Measurements from ENCODE around the gene CKM.
A peak's percentile ranks its signal among the peaks of the same experiment; 100 is the strongest.

The CKM gene

DNA sequence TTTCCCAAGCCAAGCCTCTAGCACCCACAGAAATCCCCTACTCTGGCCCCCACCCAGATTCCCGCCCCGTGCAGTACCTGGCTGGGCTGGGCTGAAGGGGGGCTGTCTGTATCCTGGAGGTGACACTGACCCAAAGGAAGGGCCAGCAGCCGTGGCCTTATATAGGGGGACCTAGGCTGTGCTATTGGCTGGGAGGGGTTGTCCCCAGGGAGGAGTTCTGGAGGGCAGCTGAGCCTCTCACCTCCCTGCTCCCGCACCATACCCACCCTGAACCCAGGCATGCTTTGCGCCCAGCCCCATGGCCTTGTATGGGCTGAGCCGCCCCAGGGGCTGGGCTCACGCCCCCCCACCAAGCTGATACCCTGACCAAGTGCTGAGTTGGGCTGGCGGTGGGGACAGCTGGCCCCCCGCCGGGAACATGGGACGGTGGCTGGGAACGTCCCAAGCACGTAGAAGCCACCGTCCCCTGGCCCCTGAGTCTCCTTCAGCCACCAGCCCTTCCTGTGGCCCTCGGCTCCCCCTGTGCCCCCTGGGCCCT lies at the start of gene CKM:
Gene CKM (minus strand): TSS at position 132 of the 538 bp plus-strand sequence. CDS start 3,162 bp downstream, outside the sequence.
- DNase-seq (ENCODE audit: low read depth in 1 of 2, low spot score in 1 of 2): no peak

DNA sequence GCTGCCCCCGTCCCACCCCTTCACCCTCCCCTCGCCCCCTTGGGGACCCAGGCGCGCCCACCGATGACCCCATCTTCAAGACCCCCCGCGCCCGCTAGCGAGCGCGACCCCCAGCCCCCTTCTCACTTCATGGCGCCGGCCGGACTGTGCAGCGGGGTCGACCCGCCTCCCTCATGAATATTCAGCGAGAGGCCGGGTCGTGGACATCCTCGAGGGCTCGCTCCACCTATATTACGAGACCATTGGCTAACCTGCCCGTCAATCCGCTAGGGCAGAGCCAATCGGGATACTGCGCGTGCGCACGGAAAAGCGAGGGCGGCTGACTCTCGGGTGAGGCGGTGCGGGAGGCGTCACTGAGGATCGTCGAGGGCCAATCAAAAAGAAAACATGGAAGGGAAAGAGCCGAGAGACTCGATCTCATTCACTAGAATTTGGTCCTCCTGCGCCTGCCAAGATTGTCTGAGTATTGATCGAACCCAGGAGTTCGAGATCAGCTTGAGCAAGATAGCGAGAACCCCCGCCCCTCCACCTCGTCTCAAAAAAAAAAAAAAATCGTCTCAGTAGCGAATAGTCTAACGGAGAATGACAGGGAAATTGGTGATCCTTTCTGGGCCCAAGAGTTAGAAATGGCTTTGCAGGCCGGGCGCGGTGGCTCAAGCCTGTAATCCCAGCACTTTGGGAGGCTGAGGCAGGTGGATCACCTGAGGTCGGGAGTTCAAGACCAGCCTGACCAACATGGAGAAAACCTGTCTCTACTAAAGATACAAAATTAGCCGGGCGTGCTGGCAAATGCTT lies 47.9 kb upstream of the CKM start, which contains the start of gene ERCC2:
Gene ERCC2 (minus strand): TSS at position 164 of the 795 bp plus-strand sequence. CDS start 33 bp downstream, at position 131.
- peak; percentile 100 for DNase-seq (ENCODE audit: low read depth in 1 of 2, low spot score in 1 of 2)

DNA sequence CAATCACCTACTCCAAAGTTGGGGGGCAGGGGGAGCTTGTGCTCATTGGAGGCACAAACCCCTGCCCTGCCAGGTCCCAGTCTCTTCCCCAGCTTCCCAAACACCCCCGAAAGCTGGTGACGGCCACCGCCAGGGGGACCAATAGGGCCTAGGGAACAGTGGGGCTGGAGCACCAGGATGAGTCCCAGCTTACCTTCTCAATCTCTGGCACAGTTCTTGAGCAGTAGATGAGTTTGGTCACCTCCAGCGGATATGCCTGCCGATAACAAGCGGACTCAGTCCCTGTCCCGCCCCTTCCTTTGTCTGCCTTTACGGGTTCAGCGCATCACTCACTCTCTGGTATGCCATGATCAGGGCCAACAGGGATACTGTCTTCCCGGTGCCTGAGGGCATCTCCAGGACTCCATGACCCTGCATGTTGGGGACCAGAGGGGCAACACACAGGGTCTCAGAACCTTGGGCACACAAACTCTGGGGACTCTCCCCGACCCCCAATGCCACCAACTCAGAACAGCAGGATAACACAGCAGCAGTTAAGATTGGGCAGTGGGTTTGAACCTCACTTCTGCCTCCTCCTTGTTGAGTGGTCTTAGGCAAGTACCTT lies 46.2 kb upstream of the CKM start:
- no peak for DNase-seq (ENCODE audit: low read depth in 1 of 2, low spot score in 1 of 2)

DNA sequence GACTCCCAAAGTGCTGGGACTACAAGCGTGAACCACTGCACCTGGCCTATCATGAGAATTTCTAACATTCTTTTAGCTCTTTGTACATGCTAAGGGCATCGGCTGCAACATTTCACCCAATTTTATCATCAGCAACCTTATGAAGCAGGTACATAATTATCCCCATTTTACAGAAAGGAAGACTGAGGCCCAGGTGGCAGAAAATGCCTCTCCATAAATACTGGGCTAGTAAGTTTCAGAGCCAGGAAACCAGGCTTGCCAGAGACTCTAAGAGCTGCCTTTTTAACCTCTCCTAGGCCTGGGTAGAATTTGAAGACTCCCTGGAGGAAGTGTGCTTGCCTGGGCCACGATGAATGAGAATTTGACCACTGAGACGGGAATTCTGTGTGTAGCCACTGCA lies 45.5 kb upstream of the CKM start:
- DNase-seq (ENCODE audit: low read depth in 1 of 2, low spot score in 1 of 2): no peak

DNA sequence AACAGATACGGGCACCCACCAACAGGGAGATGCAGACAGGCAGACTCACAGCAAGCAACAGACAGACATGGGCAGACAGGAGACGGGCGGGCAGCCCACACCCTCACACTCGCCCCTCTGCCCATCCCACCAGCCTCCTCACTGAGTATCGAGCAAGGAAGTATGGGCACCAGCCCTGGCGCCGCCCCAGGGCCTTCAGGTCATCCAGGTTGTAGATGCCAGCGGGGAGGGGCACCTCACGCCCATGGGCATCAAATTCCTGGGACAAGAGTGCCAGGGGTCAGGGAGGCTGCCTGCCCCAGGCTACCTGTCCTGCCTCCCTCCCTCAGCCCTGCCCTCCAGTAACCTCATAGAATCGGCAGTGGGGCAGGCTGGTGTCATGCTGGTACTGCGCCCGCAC lies 42.0 kb upstream of the CKM start:
- DNase-seq (ENCODE audit: low read depth in 1 of 2, low spot score in 1 of 2): no peak

DNA sequence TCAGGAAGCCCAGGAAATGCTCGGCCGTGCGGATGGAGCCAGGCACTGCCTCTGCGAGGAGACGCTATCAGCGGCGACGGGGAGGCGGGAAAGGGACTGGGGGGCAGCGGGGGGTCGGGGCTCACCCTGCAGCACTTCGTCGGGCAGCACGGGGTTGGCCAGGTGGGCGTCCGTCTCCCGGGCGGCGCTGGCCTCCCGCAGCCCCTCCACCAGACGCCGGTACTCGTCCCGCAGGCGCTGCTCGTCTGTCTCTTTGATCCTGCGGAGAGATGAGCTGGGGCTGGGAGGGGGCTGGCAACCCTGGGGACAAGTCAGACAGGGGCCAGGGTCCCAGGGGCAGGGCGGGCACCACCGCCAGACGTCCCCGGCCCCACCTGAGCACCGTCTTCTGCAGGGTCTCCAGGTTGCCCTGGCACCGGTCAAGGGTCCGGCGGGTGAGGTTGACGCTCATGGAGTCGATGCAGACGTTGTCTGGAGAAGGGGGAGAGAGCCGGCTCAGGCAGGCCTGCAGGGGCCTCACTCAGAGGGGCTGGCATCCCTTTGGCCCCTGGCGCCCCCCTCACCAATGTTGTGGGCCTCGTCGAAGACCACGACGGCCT lies 41.3 kb upstream of the CKM start:
- no peak for DNase-seq (ENCODE audit: low read depth in 1 of 2, low spot score in 1 of 2)

DNA sequence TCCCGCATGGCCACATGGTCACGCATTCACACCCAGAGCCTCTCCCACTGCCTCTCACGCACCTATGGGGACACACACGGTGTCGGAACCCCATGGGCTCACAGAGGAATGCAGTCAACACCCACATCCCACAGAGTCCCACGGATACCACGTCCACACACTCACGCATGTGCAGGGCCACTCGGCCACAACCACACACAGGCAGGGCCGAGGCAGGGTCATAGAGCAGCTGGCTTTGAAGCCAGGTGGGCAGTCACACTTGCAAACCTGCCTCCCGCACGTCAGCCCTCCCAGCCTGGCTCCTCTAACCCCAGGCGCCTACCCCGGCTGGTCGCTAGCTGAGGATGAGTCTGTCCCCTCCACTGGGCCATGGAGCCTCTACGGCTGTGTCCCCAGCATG lies 39.6 kb upstream of the CKM start:
- no peak for DNase-seq (ENCODE audit: low read depth in 1 of 2, low spot score in 1 of 2)

DNA sequence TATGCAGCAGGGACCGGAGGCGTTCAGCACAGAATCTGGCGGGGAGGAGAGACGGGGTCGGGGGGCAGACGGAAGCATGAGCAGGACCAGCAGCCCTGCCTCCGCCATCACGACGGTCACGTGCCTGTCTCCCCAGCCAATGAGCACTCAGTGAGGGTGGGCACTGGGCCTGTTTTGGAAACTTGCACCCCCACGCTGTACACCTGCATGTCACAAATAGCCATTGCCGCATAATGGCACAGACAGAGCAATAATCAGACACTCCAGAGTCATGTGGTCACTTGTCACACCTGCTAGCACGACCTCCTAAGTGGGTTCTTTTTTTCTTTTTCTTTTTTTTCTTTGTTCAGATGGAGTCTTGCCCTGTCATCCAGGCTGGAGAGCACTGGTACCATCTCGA lies 38.9 kb upstream of the CKM start:
- no peak for DNase-seq (ENCODE audit: low read depth in 1 of 2, low spot score in 1 of 2)

DNA sequence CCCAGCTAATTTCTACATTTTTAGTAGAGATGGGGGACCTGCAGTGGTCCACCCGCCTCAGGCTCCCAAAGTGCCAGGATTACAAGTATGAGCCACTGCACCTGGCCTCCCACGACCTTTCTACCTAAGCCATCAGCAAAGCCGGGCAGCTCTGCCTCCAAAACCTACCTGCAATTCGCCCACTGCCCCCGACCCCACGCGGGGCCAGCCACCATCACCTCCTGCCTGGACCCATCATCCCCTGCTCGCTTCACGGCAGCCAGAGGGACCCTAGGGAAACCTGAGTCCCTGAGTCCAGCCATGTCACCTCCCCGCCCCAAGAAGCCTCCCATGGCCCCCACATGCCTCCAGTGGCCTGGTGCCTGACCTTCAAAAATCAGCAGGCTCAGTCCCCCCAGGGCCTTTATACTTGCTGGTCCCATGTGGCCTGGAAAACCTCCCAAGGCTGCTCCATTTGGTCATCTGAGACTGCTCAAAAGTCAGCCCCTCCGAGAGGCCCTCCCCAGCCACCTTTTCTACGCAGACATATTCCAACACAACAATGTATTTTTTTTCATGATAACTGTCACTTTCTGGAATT lies 35.6 kb upstream of the CKM start:
- no peak for DNase-seq (ENCODE audit: low read depth in 1 of 2, low spot score in 1 of 2)

DNA sequence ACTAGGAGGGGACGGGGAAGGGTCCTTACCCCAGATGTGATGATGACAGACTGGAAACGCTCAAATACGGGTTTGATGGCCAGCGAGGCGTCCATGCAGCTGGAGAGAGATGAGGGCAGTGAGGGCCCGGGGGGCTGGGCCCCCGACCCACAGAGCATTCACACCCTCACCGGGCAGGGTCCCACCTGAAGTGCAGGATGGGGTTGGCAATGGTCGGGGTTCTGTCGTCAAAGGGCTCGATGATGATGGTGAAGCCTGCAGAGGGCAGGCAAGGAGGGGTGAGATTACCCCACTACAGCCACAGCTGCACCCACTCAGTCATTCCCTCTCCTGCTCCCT lies 34.7 kb upstream of the CKM start:
- no peak for DNase-seq (ENCODE audit: low read depth in 1 of 2, low spot score in 1 of 2)

DNA sequence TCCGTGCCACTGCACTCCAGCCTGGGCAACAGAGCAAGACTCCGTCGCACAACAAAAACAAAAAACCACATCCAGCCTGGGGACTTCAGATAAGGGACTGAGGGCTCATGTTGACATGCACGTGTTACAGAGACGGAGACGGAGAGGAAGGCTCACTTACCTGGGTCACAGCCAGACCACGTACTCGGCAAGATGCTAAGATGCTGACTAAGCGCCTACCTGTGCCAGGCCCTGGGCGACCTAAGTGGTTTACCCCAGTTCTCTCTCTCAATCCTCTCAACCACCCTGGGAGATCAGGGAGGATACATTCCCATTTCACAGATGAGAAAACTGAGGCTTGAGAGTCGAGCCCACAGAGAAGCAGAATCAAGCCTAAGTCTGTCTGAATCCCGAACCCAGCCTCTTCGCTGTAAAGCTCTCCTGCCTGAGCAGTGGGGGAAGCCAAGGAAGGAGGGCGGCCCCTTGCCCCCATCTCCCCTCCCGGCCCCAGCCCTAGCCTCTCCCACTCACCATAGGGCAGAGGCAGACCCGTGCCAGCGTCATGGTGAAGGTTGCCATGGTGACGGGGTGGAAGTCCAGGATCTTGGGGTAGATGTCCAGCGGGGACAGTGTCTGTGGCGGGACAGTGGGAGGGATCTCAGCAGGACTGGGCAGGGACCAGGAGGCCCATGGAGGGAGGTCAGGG lies 34.2 kb upstream of the CKM start:
- no peak for DNase-seq (ENCODE audit: low read depth in 1 of 2, low spot score in 1 of 2)

DNA sequence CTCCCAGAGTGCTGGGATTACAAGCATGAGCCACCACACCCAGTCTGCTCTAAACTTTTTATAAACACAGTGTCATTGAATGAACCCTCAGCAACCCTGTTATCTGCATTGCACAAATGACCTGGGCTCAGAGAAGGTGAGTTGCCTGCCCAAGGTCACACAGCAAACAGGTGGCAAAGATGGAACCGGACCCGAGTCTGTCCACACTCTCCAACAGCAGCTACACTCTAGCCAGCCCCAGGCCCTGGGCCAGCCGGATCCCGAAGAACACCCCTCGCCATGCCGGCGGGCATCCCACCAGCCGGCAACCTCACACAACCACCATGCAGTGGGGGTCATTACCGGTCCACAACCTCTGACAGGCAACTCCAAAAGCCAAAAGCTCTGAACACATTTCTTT lies 33.2 kb upstream of the CKM start:
- no peak for DNase-seq (ENCODE audit: low read depth in 1 of 2, low spot score in 1 of 2)

DNA sequence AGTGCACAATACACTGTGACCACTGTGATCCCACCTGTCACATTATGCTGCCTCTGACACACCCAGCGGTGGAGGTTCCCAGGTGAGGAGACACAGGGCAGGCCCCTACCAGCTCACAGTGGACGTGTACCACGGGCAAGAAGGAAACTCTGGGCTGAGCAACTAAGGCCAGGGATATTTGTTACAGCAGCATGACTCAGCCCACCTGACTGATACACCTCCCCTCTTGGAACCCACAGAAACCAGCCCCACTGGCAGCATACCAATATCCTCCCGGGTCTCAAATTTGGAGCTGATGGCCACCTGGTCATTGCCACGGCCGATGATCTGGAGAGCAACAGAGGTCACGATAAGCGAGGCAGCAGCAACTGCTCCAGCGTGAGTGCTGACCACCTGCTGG lies 32.7 kb upstream of the CKM start:
- no peak for DNase-seq (ENCODE audit: low read depth in 1 of 2, low spot score in 1 of 2)

DNA sequence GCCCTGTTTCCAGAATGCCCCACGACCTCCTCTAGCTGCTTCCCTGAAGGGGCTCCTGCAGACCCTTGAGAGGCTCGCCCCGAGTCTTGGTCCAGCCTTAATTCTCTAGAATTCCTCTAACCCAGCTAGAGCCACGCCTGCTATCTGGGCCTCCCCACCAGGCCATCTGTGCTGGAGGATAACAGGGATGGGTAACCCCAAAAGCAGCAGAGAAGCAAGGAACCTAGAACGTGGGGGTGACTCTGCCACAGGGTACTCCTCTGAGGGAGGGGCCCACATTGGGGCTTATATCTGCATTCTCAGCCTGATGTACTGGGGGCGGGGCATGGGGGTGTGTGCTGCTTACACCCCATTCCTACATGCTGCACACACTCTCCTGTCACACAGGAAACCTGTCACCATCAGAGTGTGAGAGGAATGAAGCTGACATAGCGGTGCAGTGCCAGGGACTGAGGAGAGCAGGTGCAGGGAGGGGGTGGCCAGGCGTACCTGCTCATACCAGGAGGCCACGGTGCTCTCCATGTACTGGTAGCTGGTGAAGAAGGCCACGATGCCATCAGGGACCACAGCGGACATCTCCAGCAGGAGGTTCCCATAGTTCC lies 31.7 kb upstream of the CKM start:
- no peak for DNase-seq (ENCODE audit: low read depth in 1 of 2, low spot score in 1 of 2)

DNA sequence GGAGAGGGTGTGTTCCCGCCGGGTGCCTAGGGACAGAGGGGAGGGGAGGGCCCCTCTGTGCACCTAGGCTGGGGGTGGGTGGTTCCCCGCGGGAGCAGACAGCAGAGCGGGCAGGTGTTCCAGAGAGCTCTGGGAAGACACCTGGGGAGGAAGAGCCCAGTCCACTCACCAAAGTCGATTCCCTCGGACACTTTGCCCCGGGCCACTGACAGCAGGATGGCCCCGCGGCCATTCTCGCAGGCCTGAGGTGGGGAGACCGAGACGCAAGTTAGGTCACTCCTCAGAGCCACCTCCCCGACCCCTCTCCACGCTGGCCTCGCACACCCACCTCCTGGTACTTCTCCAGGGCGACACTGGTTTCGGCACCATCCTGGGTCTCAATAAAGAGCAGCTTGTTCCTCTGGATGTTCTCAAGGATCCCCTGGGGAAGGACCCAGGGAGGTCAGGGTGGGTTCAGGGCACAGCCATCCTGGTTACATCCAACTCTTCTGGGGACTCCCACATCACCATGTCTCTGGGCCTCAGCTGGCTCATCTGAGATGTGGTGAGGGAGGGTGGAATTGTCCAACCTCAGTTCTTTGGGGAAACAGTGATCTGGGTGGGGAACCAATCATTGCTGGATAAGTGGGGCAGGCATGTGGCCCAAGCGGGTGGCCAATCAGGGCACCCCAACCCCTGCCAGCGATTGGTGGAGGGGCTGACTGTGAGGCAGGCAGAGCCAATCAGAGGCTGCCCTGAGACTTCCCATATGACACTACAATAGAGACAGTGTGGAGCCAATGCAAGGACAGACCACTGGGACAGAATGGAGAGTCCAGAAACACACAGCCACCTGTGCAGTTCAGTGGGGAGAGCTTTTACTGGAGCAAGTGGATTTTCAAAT lies 30.5 kb upstream of the CKM start:
- no peak for DNase-seq (ENCODE audit: low read depth in 1 of 2, low spot score in 1 of 2)

DNA sequence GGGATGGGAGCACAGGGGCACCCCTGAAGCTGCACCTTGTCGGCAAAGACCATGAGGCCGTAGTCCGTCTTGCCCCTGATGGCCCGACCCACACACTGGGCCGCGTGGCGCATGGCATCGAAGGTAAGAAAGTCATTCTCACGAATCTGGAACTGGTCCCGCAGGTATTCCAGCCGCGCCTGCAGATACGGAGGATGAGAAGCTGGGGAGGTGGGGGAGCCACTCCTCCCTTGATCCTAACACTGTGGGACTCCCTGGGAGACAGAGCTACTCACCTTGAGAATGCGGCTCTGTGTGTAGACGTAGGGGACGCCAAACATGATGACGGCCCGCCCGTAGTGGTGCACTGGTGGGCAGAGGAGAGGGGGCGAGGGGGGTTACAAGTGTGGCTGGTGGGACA lies 29.8 kb upstream of the CKM start:
- no peak for DNase-seq (ENCODE audit: low read depth in 1 of 2, low spot score in 1 of 2)

DNA sequence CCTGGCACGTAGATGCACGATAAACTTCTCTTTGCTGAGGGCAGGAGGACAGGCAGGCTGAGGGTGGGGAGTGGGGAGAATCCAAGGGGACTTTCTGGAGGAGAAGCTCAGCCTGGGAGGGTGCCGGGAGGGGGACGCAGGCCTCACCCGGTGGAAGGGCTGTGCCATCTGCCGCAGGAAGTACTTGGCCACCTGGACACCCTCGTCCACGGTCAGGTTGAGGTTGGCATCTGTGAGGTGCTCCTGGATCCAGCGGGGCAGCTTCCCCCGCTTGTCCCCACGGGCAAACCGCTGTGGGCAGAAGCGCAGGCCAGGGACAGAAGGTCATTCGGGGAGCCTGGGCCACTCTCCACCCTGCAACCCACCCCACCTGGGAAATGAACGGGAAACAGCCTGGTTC lies 29.4 kb upstream of the CKM start:
- DNase-seq (ENCODE audit: low read depth in 1 of 2, low spot score in 1 of 2): no peak

DNA sequence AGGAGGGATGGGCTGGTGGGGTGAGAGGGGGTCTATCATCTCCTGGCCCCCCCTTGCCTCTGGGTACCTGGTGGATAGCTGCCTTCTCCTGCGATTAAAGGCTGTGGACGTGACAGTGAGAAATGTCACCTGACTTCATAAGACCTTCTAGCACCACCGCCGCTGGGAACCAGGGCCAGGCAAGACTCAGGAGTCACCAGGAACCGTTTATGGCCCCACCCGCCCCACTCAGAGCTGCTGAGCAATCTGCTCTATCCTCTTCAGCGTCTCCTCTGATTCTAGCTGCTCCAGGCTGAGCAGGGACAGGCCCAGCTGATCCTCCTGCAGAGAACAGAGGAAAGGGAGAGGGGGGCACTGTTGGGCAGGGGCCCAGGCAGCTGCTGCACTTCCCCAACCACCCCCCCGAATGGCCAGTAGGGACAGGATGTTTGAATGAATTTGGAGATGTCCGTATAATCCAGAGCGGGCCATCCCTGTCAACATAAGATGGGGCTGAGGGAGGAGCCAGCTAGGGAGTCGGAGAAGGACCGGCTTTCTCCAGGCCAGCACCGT lies 28.8 kb upstream of the CKM start:
- DNase-seq (ENCODE audit: low read depth in 1 of 2, low spot score in 1 of 2): no peak

DNA sequence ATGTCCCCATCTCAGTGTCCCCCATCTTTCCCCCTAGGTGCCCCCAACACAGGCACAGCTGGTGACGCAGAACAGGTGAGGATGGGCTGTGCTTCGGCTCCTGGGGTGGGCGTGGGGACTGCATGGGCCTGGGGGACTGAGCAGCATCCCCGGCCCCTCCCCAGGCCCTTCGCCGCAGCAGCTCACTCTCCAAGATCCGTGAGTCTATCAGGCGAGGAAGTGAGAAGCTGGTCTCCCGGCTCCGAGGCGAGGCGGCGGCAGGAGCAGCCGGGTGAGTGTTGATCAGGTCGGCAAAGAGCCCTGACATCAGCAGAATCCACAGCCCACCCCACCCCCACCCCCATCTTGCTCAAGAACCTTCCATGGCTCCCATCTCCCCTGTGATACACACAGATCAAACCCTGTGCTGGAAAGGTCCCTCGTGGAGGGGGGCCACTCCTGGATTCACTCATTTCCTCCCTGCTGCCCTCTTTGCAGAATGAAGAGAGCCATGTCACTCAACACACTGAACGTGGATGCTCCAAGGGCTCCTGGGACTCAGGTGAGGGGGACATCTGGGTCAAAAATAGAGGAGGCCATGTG lies 27.9 kb upstream of the CKM start:
- DNase-seq (ENCODE audit: low read depth in 1 of 2, low spot score in 1 of 2): no peak

All from activated CD4-positive, alpha-beta T cell treated with anti-CD3 and anti-CD28 coated beads, Interleukin-2, amount 50 U/mL, for 24 hours (primary cell).